ENCODE measurements around the gene KCNT1.

Gene KCNT1

GRCh38 chr9:135744333-135745070 lies 42.5 kb downstream of the KCNT1 start:
- no peak overlapping the region for H3K4me3 ChIP-seq (ENCODE audit: low read depth, low read length)
- DNase-seq (ENCODE audit: low read depth): no peak
- TF ChIP-seq CTCF (IDR thresholded peaks at IDR 0.05; ENCODE audit: control insufficient read depth, extremely low read depth, insufficient read depth): no peak

GRCh38 chr9:135745189-135745588 lies 43.2 kb downstream of the KCNT1 start:
- no peak for DNase-seq (ENCODE audit: low read depth)
- no peak for TF ChIP-seq CTCF (IDR thresholded peaks at IDR 0.05; ENCODE audit: control insufficient read depth, extremely low read depth, insufficient read depth)
- H3K4me3 ChIP-seq (ENCODE audit: low read depth, low read length): no peak overlapping the region

- DNase-seq (ENCODE audit: low read depth): no peak
Observed at GRCh38 chr9:135745686-135746324, 43.8 kb downstream of the KCNT1 start.

GRCh38 chr9:135746565-135746964 lies 44.6 kb downstream of the KCNT1 start:
- no peak overlapping the region for H3K4me3 ChIP-seq (ENCODE audit: low read depth, low read length)
- DNase-seq (ENCODE audit: low read depth): no peak
- no peak for TF ChIP-seq CTCF (IDR thresholded peaks at IDR 0.05; ENCODE audit: control insufficient read depth, extremely low read depth, insufficient read depth)

More at GRCh38 chr9:135745686-135746324, 43.8 kb downstream of the KCNT1 start:
- no peak for TF ChIP-seq CTCF (IDR thresholded peaks at IDR 0.05; ENCODE audit: control insufficient read depth, extremely low read depth, insufficient read depth)
- H3K4me3 ChIP-seq (ENCODE audit: low read depth, low read length): no peak overlapping the region

- no peak for TF ChIP-seq CTCF (IDR thresholded peaks at IDR 0.05; ENCODE audit: control insufficient read depth, extremely low read depth, insufficient read depth)
- no peak overlapping the region for H3K4me3 ChIP-seq (ENCODE audit: low read depth, low read length)
- DNase-seq (ENCODE audit: low read depth): no peak
Observed at GRCh38 chr9:135747311-135747710, 45.3 kb downstream of the KCNT1 start.

- TF ChIP-seq CTCF (IDR thresholded peaks at IDR 0.05; ENCODE audit: control insufficient read depth, extremely low read depth, insufficient read depth): no peak
- H3K4me3 ChIP-seq (ENCODE audit: low read depth, low read length): no peak overlapping the region
- no peak for DNase-seq (ENCODE audit: low read depth)
Observed at GRCh38 chr9:135748676-135749075, 46.7 kb downstream of the KCNT1 start.

All from LNCaP clone FGC (cell line).